NT2/D1 (cell line): Measurements from ENCODE around the gene DCTN1.
"Not testable (repeated sequence)": the region's sequence is repeated elsewhere in the genome, so short reads cannot be mapped to it uniquely, and the experiment has no call there.

Source experiments
- DNase-seq: peaks from one replicate; pipeline ENCODE4 v3.0.0-alpha.2; 2011; ENCODE audit warnings: low read depth, low spot score
- H3K27me3 ChIP-seq: 2 replicates; pipeline ENCODE4 v1.6.0; 2011; ENCODE audit warnings: mild to moderate bottlenecking; ENCODE audit not compliant: insufficient read length, insufficient read depth
- H3K36me3 ChIP-seq: 2 replicates; pipeline ENCODE4 v1.6.1; 2011; ENCODE audit warnings: mild to moderate bottlenecking, low read length, mixed read lengths; ENCODE audit not compliant: insufficient read depth, insufficient read length
- H3K4me1 ChIP-seq: 2 replicates; pipeline ENCODE4 v1.5.1; 2011; ENCODE audit not compliant: insufficient read depth, insufficient read length
- H3K4me3 ChIP-seq: 2 replicates; pipeline ENCODE4 v1.5.1; 2011; ENCODE audit warnings: low read depth; ENCODE audit not compliant: insufficient read length
- H3K9ac ChIP-seq: 2 replicates; pipeline ENCODE4 v1.6.0; 2011; ENCODE audit warnings: low read depth; ENCODE audit not compliant: insufficient read length
- H3K9me3 ChIP-seq: 2 replicates; pipeline ENCODE4 v1.5.1; 2011; ENCODE audit warnings: mild to moderate bottlenecking, low read length; ENCODE audit not compliant: insufficient read depth
- SUZ12 ChIP-seq: IDR thresholded peaks from 2 replicates; pipeline ENCODE4 v1.6.1; 2011; ENCODE audit not compliant: insufficient read length, insufficient read depth; ENCODE audit errors: extremely low read depth
- YY1 ChIP-seq: IDR thresholded peaks from 2 replicates; pipeline ENCODE4 v1.6.1; 2011; ENCODE audit not compliant: insufficient read length, insufficient read depth
- ZNF274 ChIP-seq: IDR thresholded peaks from 2 replicates; pipeline ENCODE4 v1.6.1; 2011; ENCODE audit warnings: mild to moderate bottlenecking, low read depth, low read length

DCTN1 gene

DNA sequence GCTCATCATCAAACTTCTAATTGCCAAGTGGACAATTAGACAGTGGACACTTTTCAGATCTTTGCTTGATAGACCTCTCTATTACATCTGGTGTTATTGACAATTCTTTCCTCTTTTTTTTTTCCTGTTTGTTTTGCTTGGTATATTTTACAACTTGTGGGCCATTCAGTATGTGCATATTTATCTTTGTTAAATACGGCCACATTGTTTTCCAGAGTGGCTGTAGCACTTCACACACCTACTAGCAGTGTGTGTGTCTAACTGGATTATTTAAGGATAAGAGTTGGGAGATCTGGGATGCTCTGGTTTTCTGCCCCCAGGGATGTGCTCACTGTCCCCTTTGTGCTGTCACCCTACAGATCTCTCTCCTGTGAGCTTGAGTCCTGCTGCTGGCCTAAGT is 32.8 kb downstream of the DCTN1 start:
- DNase-seq = no peak
- TF ChIP-seq SUZ12 = no peak
- no peak for TF ChIP-seq YY1
- no peak for TF ChIP-seq ZNF274
- H3K4me1 ChIP-seq = no peaks in the 10 kb centered on the region
- H3K9me3 ChIP-seq = no peaks in the 10 kb centered on the region
- no peaks in the 10 kb centered on the region for H3K27me3 ChIP-seq
- no peak overlapping the region for H3K4me3 ChIP-seq
- H3K36me3 ChIP-seq = no peaks in the 10 kb centered on the region
- no peak overlapping the region for H3K9ac ChIP-seq

DNA sequence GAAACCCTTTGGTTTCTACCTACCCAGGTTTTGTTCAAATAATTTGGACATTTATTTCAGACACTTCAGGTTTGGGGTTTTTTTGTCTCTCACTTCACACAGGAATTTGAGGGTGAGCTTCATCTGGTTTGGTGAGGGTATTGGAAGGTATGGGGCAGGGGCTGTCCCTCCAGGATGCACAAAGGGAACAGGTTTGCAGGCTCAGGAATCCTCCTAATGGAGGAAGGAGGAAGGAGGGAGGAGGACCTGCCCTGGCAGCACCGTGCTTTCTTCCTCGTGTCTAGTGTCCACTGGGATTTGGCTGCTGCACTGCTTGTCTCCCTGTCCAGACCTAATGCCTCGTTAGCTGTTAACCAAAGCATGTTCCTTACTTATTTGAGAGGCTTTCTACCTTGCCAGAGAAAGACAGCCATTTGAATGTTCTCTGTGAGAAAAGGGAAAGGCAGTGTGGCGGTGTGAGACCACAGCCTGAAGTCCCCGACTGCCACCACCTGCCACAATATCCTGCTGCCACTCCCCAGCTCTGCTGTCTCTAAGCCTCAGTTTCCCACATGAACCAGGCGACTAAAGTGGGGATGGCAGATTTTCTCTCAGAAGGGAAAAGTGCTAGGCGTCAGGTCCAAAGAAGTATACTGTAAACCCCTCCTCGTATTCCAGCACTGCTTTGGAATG is 34.7 kb downstream of the DCTN1 start:
- no peak for DNase-seq
- no peak overlapping the region for H3K4me3 ChIP-seq
- H3K4me1 ChIP-seq = no peaks in the 10 kb centered on the region
- no peaks in the 10 kb centered on the region for H3K9me3 ChIP-seq
- no peaks in the 10 kb centered on the region for H3K27me3 ChIP-seq
- H3K36me3 ChIP-seq = no peaks in the 10 kb centered on the region
- no peak overlapping the region for H3K9ac ChIP-seq
- no peak for TF ChIP-seq ZNF274
- no peak for TF ChIP-seq SUZ12

DNA sequence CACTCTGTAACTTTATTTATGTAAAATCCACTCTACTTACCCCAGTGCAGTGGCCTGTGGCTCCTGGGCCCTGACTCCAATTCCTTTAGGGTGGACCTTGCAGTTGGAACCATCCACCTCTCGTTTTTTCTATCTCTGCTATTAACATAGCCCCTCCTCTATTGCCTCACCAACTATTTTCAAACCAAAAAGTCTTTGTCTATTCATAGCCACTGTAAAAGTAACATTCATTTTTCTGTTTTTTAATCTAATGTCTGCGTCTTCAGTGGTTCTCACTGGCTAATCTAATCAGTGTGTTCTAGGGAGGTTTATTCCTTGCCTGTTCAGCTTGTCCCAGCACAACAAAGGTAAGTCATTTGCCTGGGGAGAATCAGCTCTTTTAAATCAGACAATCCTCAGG is 36.8 kb downstream of the DCTN1 start, which contains the start of gene SLC4A5:
TSS of gene SLC4A5 (minus strand) at position 101 of the 400 bp plus-strand sequence. CDS start 28,393 bp downstream, outside the sequence.
- TF ChIP-seq SUZ12 (no peak), ZNF274 (no peak), YY1 (no peak)
- no peaks in the 10 kb centered on the region for H3K9me3 ChIP-seq
- H3K4me1 ChIP-seq = no peaks in the 10 kb centered on the region
- H3K36me3 ChIP-seq = no peaks in the 10 kb centered on the region
- H3K4me3 ChIP-seq = no peak within 1 kb of the TSS
- DNase-seq = no peak
- H3K9ac ChIP-seq = no peak within 1 kb of the TSS
- no peaks in the 10 kb centered on the region for H3K27me3 ChIP-seq

GRCh38 chr2:74336227-74336626 is 43.9 kb downstream of the DCTN1 start:
- DNase-seq, H3K36me3 ChIP-seq, H3K27me3 ChIP-seq, H3K4me3 ChIP-seq, H3K4me1 ChIP-seq, H3K9me3 ChIP-seq, H3K9ac ChIP-seq: not testable (repeated sequence)

- Histone ChIP-seq H3K9me3 (no peaks in the 10 kb centered on the region), H3K9ac (no peak overlapping the region), H3K4me1 (no peaks in the 10 kb centered on the region), H3K36me3 (peaks cover 15% of the 10 kb centered on the region), H3K4me3 (no peak overlapping the region), H3K27me3 (no peaks in the 10 kb centered on the region)
- peak; percentile 76 for DNase-seq
- TF ChIP-seq SUZ12 (no peak), ZNF274 (no peak), YY1 (no peak)
Observed at GRCh38 chr2:74334931-74335333, 45.2 kb downstream of the DCTN1 start.

- H3K36me3 ChIP-seq = peaks cover 17% of the 10 kb centered on the region
- no peak overlapping the region for H3K4me3 ChIP-seq
- H3K27me3 ChIP-seq = no peaks in the 10 kb centered on the region
- no peaks in the 10 kb centered on the region for H3K9me3 ChIP-seq
- no peaks in the 10 kb centered on the region for H3K4me1 ChIP-seq
- no peak overlapping the region for H3K9ac ChIP-seq
- TF ChIP-seq YY1 (no peak), SUZ12 (no peak), ZNF274 (no peak)
- no peak for DNase-seq
Observed at GRCh38 chr2:74333896-74334586, 46.1 kb downstream of the DCTN1 start.

- H3K27me3 ChIP-seq = no peaks in the 10 kb centered on the region
- H3K4me1 ChIP-seq = no peaks in the 10 kb centered on the region
- peak; percentile 39 for DNase-seq
- H3K4me3 ChIP-seq = no peak overlapping the region
- H3K9ac ChIP-seq = no peak overlapping the region
- no peaks in the 10 kb centered on the region for H3K9me3 ChIP-seq
- peaks cover 17% of the 10 kb centered on the region for H3K36me3 ChIP-seq
- TF ChIP-seq YY1 (no peak), SUZ12 (no peak), ZNF274 (no peak)
Observed at GRCh38 chr2:74333175-74333574, 46.9 kb downstream of the DCTN1 start.
